GM12872 (cell line): ENCODE results near the gene CIB1.

Experiments used
- CTCF ChIP-seq: IDR thresholded peaks from 3 replicates; pipeline ENCODE4 v1.5.1; 2011; ENCODE audit warnings: low read depth, mild to moderate bottlenecking, low read length, moderate library complexity; ENCODE audit not compliant: insufficient read depth

The CIB1 gene

GRCh38 chr15:90231028-90232017, 2.4 kb downstream of the CIB1 start:
- no peak for TF ChIP-seq CTCF

DNA sequence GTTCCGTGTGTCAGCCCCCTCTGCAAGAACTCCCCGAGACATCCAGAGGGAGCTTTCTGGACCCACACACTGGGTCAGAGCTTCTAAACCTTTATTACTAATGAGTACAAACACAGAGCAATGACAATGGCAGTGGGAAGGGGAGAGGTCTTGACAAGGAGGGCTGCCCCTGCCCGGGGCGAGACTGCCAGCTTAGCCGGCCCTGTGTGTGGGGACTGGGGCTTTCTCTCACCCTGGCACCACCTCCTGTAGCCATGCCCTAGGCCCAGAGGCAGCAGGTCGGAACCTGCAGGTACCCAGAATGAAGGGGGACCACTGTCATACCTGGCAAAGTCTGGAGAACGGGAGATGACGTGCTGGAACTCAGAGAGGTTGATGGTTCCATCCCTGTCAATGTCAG, 3.1 kb downstream of the CIB1 start:
- TF ChIP-seq CTCF: no peak

DNA sequence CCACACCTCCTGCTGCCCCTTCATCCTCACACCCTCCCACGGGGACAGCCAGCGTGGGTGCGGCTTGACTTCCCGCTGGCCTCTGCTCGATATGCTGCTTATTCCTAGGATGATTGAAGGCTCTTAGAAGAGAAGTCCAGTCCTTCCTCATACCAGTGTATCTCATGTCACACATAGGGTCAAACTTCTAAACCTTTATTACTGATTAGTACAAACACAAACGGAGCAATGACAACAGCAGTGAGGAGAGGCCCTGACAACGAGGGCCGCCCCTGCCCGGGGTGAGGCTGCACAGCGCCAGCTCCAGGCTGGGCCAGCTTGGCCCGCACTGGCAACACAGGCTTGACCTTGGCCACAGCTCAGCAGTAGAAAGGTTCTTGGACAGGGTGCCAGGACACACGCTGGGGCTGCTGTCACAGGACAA, 3.7 kb downstream of the CIB1 start:
- TF ChIP-seq CTCF: no peak

- no peak for TF ChIP-seq CTCF
Measured at GRCh38 chr15:90228960-90229359, 4.8 kb downstream of the CIB1 start.

GRCh38 chr15:90227816-90228772, 5.6 kb downstream of the CIB1 start:
- no peak for TF ChIP-seq CTCF

GRCh38 chr15:90227336-90227735, 6.4 kb downstream of the CIB1 start:
- TF ChIP-seq CTCF: no peak
